ENCODE measurements around the gene PCGF3.

Gene PCGF3

DNA sequence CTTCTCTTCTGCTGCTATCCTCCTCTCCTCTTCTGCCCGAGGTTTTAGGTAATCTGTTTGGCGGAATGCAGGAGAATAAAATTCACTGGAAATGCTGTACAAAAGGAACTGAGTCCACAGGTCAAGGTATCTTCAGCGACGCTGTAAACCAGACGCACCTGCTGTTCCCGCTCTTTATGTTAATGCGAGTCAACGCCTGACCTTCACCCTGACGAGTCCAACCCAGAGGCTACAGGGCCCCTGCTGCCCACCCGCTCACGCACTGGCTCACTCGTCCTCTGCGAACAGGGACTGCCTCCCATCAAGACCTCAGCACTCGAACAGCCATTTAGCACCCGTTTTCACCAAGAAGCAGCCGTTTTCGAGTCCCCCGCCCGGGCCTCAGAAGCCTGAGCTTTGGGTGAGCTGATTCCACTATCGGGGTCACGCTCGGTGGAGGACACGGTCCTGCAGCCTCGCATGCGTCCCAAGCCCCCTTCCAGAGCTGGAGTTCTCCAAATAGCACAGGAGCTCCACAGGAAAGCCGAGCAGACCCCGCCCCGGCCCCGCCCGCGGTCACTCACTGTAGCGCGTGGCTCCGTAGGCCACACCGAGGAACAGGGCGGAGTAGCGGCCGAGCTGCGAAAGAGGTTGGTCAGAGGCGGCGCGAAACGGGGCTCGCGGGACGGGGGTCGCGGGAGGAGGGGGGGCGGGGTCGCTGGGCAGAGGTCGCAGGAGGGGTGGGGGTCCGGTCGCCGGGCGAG lies 32.1 kb upstream of the PCGF3 start:
- Mint-ChIP-seq H3K4me1 (peaks cover 14% of the 10 kb centered on the region), H3K4me3 (peak overlapping the region; percentile 91), H3K27me3 (ENCODE audit: low read depth, poor library complexity) (peaks cover 2% of the 10 kb centered on the region), H3K36me3 (ENCODE audit: low read depth) (peaks cover 24% of the 10 kb centered on the region), H3K27ac (peak overlapping the region; percentile 87), H3K9me3 (no peaks in the 10 kb centered on the region)
- TF ChIP-seq, protein P1, sequence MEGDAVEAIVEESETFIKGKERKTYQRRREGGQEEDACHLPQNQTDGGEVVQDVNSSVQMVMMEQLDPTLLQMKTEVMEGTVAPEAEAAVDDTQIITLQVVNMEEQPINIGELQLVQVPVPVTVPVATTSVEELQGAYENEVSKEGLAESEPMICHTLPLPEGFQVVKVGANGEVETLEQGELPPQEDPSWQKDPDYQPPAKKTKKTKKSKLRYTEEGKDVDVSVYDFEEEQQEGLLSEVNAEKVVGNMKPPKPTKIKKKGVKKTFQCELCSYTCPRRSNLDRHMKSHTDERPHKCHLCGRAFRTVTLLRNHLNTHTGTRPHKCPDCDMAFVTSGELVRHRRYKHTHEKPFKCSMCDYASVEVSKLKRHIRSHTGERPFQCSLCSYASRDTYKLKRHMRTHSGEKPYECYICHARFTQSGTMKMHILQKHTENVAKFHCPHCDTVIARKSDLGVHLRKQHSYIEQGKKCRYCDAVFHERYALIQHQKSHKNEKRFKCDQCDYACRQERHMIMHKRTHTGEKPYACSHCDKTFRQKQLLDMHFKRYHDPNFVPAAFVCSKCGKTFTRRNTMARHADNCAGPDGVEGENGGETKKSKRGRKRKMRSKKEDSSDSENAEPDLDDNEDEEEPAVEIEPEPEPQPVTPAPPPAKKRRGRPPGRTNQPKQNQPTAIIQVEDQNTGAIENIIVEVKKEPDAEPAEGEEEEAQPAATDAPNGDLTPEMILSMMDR (IDR thresholded peaks at IDR 0.05), result no peak
- peak; percentile 67 for DNase-seq

DNA sequence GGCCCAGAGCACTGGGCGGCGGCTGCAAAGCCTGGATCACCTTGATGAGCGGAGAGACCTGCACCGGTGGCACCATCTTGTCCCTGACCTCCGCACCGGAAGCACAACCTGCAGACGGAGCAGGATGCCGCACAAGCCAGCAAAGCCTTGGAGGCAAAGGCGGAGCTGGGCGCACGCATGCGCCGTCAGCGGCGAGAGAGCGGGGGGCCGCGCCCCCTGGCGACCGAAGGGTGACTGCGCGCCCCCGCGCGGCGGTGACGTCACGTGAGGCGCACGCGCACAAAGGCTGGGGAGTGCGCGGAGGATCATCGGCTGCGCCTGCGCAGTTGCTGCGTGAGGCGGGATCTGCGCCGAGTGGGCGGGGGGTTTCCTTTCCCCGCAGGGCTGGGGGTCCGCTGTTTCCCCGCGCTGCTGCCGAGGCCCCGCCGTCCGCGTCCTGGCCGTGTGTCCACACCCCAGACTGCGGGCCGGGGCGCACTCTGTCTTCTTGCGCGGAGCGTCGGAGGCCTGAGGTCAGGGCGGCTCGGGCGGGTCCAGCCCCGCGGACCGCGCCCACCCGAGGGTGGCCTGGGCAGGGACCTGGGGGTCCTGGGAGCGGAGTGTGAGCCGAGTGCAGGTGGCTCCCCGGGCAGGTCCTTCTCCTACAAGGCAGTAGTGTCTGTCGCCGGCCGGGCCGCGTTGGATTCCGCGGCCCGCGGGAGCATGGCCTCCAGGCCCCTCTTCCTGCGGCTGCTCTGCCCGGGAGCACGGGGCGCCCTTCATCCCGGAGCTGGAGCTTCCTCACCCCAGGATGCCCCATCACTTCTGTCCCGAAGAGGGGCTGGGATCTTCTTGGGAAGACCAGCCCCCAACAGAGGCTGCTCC lies 31.2 kb upstream of the PCGF3 start, which contains the start of the genes ATP5ME and MYL5:
ATP5ME (minus strand) TSS at position 105 of the 864 bp plus-strand sequence; CDS start at position 76, 29 bp downstream.
MYL5 (plus strand) TSS at position 371 of the 864 bp plus-strand sequence. CDS start 3,485 bp downstream, outside the sequence.
- Mint-ChIP-seq H3K4me1 (peaks cover 14% of the 10 kb centered on the region), H3K4me3 (peak within 1 kb of the TSS; percentile 91), H3K27ac (peak within 1 kb of the TSS; percentile 87), H3K27me3 (ENCODE audit: low read depth, poor library complexity) (peaks cover 2% of the 10 kb centered on the region), H3K36me3 (ENCODE audit: low read depth) (peaks cover 24% of the 10 kb centered on the region), H3K9me3 (no peaks in the 10 kb centered on the region)
- peak; percentile 96 for DNase-seq
- TF ChIP-seq, protein P1 (IDR thresholded peaks at IDR 0.05), result peak; percentile 95

GRCh38 chr4:675036-675882 lies 30.4 kb upstream of the PCGF3 start:
- H3K9me3 Mint-ChIP-seq, result no peaks in the 10 kb centered on the region
- H3K27me3 Mint-ChIP-seq (ENCODE audit: low read depth, poor library complexity), result peaks cover 2% of the 10 kb centered on the region
- no peak overlapping the region for H3K27ac Mint-ChIP-seq
- TF ChIP-seq, protein P1 (IDR thresholded peaks at IDR 0.05), result no peak
- peaks cover 24% of the 10 kb centered on the region for H3K36me3 Mint-ChIP-seq (ENCODE audit: low read depth)
- H3K4me1 Mint-ChIP-seq, result peaks cover 16% of the 10 kb centered on the region
- DNase-seq, result no peak
- peak overlapping the region; percentile 91 for H3K4me3 Mint-ChIP-seq

DNA sequence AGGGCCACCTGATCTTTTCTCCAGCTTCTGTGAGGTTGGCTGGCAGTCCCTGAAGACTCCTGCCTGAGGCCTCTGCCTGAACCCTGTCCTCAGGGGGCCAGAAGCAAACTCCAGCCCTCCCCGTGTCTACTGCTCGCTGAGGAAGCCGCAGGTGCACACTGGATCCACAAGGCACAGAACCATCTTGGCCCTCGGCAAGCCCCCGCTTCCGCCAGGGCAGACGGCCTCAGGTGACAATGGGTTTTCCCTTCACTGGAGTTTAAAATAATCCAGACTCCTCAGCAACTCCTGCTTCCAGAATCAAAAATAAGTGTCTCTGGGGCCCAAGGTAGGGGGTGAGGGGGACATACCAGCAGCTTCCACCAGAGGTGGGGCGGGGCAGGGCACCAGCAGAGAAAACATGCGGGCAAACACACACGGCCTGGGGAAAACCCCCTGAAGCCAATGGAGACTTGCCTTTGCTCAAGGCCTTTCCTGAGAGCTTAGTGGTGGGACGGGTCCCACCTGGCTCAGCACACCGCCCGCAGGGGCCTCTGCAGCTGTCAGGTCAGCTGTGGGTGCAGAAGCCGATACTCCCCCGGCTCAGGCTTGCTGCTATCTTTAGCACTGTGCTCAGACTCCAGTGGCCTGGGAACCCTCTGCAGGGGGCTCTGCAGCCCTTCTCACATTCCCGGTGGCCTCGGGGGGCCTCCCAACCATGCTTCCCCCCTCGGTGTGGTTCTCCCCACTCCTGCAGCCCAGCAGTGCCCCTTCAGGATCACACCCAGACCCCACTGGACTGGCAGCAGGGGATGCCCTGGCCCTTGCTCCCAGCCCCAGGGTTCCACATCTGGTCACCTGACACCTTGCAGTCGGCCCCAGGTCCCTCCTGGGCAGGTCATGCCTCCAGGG lies 29.4 kb upstream of the PCGF3 start:
- no peak overlapping the region for H3K27ac Mint-ChIP-seq
- peaks cover 17% of the 10 kb centered on the region for H3K36me3 Mint-ChIP-seq (ENCODE audit: low read depth)
- peak overlapping the region; percentile 32 for H3K4me3 Mint-ChIP-seq
- H3K9me3 Mint-ChIP-seq, result no peaks in the 10 kb centered on the region
- TF ChIP-seq, protein P1 (IDR thresholded peaks at IDR 0.05), result no peak
- H3K27me3 Mint-ChIP-seq (ENCODE audit: low read depth, poor library complexity), result peaks cover 2% of the 10 kb centered on the region
- no peak for DNase-seq
- peaks cover 18% of the 10 kb centered on the region for H3K4me1 Mint-ChIP-seq

GRCh38 chr4:676871-677235 lies 28.8 kb upstream of the PCGF3 start:
- Mint-ChIP-seq H3K27me3 (ENCODE audit: low read depth, poor library complexity) (peaks cover 2% of the 10 kb centered on the region), H3K9me3 (no peaks in the 10 kb centered on the region), H3K27ac (no peak overlapping the region), H3K4me1 (peaks cover 18% of the 10 kb centered on the region), H3K36me3 (ENCODE audit: low read depth) (peaks cover 12% of the 10 kb centered on the region), H3K4me3 (no peak overlapping the region)
- TF ChIP-seq, protein P1 (IDR thresholded peaks at IDR 0.05), result no peak
- no peak for DNase-seq

Measured in nephron progenitor cell (in vitro differentiated cells).